Stimulated activated CD8-positive, alpha-beta memory T cell treated with anti-CD3 and anti-CD28 coated beads, Interleukin-4, amount 100 ng/mL, for 4 hours (primary cell): Measurements from ENCODE around the gene SLC1A3.
"Not testable (repeated sequence)": the region's sequence is repeated elsewhere in the genome, so short reads cannot be mapped to it uniquely, and the experiment has no call there.

ENCODE experiments used
- DNase-seq, 2 donors: peaks; one replicate each; pipeline ENCODE4 v3.0.0-alpha.2; 2020; ENCODE audit warnings: low read depth in 2 of 2, low spot score in 1 of 2

SLC1A3 gene

GRCh38 chr5:36630201-36631145 is 24.1 kb downstream of the SLC1A3 start:
- DNase-seq, result no peak

DNA sequence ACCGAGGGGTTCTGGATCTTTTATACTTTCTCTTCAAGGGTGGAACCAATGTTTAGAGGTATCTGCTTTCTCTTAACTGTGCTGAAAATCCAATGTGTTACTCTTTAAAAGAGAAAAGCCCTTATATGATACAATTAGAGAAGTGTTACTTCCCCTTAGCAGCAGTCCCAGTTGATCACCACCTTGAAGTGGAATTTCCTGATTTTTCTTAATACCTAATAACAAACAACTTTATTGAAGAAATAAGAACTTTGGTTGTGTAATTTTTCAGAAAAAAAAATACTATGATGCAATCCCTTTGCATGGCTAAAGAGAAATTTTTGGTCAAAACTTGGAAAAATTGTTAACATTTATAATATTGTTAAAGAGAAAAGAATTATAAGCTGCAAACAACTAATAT is 24.7 kb downstream of the SLC1A3 start:
- no peak for DNase-seq

DNA sequence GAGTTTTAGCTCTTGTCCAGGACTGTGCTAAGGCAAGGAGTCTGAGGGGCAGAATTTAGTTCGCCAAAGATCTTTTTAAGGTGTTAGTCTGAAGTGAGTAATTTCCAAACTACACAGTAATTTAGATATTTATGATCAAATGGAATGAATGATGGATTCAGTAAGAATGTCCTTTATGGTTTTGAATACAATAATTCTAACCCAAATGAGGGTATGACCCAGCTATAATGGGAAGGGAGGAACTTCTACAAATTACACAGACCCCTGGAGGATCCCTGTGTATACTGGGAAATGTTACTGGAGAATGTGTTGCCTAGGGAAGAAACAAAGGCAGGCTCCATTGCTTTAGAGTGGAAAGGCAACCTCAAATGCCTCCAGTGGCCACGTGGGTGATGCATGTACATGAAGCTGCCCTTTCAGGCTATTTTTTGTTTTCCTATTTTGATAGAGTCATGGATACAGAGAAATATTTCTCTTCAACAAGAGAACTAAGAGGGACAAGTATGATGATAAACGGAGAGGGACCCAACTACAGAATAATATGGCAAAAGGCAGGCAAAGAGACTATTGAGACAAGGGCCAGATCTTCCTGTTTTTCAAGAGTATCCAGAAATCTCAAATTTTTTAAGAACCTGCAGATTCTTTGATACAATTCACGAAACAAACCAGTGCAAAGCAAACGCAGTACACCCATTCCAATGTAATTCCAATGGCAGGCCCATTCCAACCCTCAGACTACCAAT is 25.4 kb downstream of the SLC1A3 start:
- no peak for DNase-seq

GRCh38 chr5:36632363-36632664 is 25.9 kb downstream of the SLC1A3 start:
- no peak for DNase-seq

DNA sequence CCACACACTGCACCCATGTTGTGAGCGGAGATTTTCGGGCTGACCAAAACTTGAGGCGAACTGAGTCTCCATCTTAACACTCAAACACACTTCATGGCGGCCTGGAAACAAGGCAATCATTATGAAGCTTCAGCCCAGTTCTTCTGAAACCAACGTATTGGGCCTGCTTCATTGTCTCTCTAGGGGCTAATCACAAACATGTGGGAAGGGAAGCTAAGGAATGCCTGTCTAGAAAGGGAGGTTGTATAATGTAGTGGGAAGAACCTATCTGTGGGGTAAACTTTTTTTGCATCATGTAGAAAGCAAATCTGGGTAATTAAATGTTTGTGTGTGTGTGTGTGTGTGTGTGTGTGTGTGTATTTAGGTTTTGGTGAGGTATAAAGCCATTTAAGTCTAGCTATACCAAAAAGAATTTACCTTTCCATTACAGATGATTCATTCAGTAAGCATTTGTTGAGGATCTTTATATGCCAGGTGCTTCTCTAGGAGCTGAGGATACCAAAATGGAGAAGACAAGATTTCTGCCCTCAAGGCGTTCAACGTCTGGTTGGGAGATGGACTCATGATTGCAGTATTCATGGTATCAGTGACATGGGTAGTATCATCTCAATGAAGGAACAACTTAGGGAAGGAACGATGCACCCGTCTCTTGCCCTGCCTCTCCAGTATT is 29.4 kb downstream of the SLC1A3 start:
- no peak for DNase-seq

DNA sequence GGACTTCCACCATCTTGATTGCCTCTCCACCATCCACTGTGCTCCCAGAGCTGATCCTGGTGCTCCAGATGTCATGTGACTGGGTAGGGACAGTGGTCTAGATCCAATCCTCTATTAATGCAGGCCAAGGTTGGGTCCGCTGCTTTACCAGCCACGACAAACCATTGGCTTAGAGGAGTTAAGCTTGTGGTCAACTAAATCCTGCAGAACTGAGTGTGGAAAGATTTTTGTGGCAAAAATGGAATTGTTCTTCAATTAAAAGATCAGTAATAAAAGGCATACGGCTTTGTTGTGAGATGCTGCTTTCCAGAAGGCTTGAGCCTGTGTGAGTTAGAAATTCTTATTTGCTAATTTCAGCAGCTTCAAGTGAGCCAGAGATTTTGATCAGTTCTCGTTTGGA is 30.7 kb downstream of the SLC1A3 start:
- DNase-seq, result no peak

DNA sequence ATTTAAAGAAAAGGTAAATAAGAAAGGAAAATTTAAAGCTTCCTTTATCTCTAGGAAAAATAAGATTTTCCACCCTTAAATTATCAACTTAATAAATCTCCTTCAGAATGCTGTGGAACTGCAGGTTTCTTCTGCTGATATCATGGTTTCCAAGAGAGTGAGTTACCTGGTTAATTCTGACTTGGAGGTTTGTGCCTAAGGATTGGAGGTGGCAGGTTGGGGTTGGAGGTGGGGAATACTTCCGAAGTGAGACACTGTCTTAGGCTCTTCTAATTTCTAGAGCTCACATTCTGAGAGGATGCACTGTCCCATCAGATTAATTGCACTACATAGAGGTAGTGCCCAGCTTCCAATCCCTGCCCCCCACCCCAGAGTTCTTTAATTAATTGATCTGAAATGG is 31.1 kb downstream of the SLC1A3 start:
- no peak for DNase-seq

DNA sequence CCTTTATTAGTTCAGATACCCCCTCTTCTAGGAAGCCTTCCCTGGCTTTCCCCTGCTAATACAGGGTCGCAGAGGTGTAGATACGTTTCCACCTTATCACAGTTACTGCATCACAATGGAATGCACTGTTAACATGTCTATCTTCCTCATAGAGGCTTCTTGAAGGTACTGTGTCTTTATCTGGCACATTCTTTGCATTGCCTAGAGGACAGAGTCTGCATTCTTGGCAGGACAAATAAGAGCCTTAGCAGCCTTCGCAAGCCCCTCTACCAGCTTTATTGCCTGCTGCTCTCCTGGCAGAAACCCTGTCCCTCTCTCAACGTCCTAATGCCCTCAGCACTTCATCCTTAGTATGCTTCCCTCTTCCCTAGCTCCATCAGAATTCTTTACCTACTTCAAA is 31.6 kb downstream of the SLC1A3 start:
- no peak for DNase-seq

GRCh38 chr5:36640949-36641348 is 34.5 kb downstream of the SLC1A3 start:
- DNase-seq, result no peak

DNA sequence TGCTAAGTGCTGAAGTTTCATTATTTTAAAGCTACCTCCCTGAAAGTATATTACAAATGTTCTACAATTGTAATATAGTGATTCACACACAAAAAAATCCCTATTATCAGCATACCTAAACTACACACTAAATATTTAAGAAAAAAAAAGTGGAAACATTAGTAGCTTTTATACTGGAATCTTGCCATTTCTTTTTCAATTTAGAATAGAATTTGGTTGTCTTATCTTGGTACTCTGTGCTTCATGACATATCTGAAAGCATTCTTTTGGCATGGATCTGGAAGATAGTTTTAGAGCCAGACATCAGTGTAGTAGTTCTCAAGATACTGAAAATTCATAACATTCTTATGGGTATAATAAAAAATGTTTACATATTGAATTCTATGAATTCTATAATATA is 35.0 kb downstream of the SLC1A3 start:
- no peak for DNase-seq

- DNase-seq, result no peak
These were observed 35.7 kb downstream of the SLC1A3 start for GRCh38 chr5:36642089-36642488.

DNA sequence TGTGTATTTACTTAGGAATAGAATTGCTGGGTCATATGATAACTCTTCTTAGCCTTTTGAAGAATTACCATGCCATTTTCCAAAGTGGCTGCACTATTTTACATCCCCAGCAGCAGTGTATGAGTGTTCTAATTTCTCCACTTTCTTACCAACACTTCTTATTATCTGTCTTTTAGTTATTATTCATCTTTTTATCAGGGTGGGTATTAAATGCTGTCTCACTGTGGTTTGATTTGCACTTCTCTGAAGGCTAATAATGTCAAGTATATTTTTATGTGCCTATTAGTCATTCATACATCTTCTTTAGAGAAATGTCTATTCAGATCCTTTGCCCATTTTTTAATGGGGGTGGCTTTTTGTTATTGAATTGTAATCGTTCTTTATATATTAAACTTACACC is 36.8 kb downstream of the SLC1A3 start:
- DNase-seq, result no peak

- not testable (repeated sequence) for DNase-seq
These were observed 37.4 kb downstream of the SLC1A3 start for GRCh38 chr5:36643841-36644240.

- DNase-seq, result no peak
These were observed 38.3 kb downstream of the SLC1A3 start for GRCh38 chr5:36644727-36645126.

- no peak for DNase-seq
These were observed 39.7 kb downstream of the SLC1A3 start for GRCh38 chr5:36646100-36646499.

DNA sequence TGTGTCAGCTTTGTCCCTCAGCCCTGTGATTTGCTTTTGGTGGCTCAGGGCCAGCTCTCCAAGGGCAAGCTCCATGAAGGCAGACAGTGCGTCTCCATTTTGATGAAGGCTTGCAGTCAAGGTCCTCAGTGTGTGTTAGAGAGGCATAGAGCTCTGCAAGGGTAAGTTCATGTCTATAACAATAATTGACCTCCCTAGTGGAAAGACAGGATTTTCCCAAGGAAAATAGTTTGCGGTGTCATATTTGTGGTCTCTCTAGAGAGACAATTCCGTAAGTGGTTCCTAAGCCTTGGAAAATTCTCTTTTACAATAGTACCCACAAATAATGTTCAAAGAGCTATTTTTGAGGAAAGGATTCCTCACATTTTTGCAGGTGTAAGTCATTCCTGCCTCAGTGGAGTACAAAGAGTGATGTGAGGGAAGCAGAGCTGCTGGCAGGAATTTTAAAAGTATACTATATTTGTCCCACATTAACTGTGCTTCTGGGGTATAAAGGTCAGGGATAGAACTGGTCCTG is 40.2 kb downstream of the SLC1A3 start:
- DNase-seq, result no peak

DNA sequence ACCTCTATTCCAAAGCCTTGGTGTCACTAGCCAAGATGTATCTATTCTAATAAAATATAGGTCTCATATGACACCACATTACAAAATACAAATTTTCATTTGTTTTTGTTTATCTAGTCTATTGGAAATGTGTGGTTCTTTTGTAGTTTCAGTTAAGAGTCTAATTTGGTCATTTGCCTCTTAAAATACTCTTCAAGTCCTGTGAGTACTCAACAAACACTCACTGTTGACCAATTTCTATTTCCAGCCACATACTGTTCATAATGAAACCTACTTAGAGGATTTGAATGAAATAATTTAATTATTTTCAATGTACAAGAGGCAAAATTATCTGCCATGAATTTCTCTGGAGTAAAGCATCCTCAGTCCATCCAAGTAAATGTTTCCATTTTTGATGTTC is 40.6 kb downstream of the SLC1A3 start:
- no peak for DNase-seq

- DNase-seq, result no peak
These were observed 42.0 kb downstream of the SLC1A3 start for GRCh38 chr5:36648426-36648825.

- DNase-seq, result no peak
These were observed 45.6 kb downstream of the SLC1A3 start for GRCh38 chr5:36651761-36652685.

DNA sequence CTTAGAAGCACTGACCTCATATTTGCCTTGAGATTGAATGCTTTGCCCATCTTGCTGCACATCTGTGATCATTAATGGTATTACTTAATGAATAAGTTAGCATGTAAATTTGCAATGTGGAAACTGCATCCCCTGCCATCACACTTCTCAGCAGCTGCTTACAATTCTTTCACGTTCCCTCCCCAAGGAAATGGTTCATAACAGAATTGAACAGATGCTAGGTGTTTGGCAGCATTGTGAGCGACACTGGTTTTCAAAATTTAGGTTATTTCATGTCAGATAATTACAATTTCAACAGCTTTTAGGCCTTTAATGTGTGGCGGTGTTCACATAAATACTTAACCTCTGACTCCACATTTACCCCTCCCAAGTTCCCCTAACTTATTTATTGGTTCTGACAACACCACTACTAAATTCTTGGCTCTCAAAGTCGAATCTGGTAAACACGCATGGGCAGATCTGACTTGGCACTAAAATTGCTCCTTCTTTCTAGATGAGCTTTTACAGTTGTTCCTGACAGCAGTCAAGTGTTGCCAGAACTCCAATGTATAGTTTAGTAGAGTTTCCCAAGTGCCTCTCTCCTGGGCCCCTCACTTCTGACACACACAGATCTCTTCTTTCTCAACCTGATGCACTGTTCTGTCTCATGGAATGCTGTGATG is 46.8 kb downstream of the SLC1A3 start:
- DNase-seq, result no peak
